HepG2 (cell line): Measurements from ENCODE around the gene BSND. TPM values are rescaled to one million over a fixed set of nuclear protein-coding genes. Genes with fewer than 3 reads are reported as not detected.
A peak's percentile ranks its signal among the peaks of the same experiment; 100 is the strongest.

Source experiments
- ETV5 ChIP-seq: IDR thresholded peaks from 2 replicates; pipeline ENCODE4 v1.6.1; 2018; ENCODE audit warnings: missing biosample characterization, missing genetic modification reagents, inconsistent platforms, borderline replicate concordance
- FOXK1 ChIP-seq: sonication (generic); formaldehyde crosslinking; IDR thresholded peaks from 2 replicates; pipeline ENCODE4 v1.4.0; 2020; ENCODE audit warnings: low read depth, missing genetic modification reagents, borderline replicate concordance
- GABPA ChIP-seq, 2 experiments: IDR thresholded peaks; 2 replicates each; pipeline ENCODE4 v1.6.1; 2011 to 2016; ENCODE audit warnings: low read depth in 2 of 2, low read length in 1 of 2, missing biosample characterization in 1 of 2, missing genetic modification characterization in 1 of 2
- GATAD2A ChIP-seq: IDR thresholded peaks from 2 replicates; pipeline ENCODE4 v1.6.1; 2016
- HOXD1 ChIP-seq: sonication (generic); formaldehyde crosslinking; IDR thresholded peaks from 2 replicates; pipeline ENCODE4 v1.5.0; 2020; ENCODE audit warnings: missing genetic modification reagents
- JARID2 ChIP-seq: sonication (generic); formaldehyde crosslinking; IDR thresholded peaks from 2 replicates; pipeline ENCODE4 v1.8.1; 2023; ENCODE audit warnings: missing genetic modification reagents, inconsistent platforms; ENCODE audit not compliant: insufficient replicate concordance
- MIER3 ChIP-seq: IDR thresholded peaks from 2 replicates; pipeline ENCODE4 v1.6.1; 2016; ENCODE audit warnings: missing compliant biosample characterization, borderline replicate concordance
- NR2C2 ChIP-seq: sonication (generic); formaldehyde crosslinking; IDR thresholded peaks from 2 replicates; pipeline ENCODE4 v1.4.0; 2020; ENCODE audit warnings: missing genetic modification reagents, mild to moderate bottlenecking, moderate library complexity, borderline replicate concordance
- NR2F6 ChIP-seq, 2 experiments: IDR thresholded peaks; 2 replicates each; pipeline ENCODE4 v1.6.1; 2016; ENCODE audit warnings: antibody characterized with exemption in 1 of 2, mild to moderate bottlenecking in 1 of 2
- PAWR ChIP-seq: sonication (generic); formaldehyde crosslinking; IDR thresholded peaks from 2 replicates; pipeline ENCODE4 v1.4.0; 2020; ENCODE audit warnings: missing genetic modification reagents, mild to moderate bottlenecking, borderline replicate concordance
- PPARG ChIP-seq: conservative IDR thresholded peaks from 2 replicates; pipeline ENCODE4 v1.6.1; 2016; ENCODE audit warnings: missing biosample characterization, missing genetic modification reagents
- SALL1 ChIP-seq: sonication (generic); formaldehyde crosslinking; IDR thresholded peaks from 2 replicates; pipeline ENCODE4 v1.8.0; 2022; ENCODE audit warnings: mild to moderate bottlenecking, missing genetic modification reagents
- SKI ChIP-seq: fragments of 450-650 bp; IDR thresholded peaks from one replicate; pipeline ENCODE4 v1.6.1; 2018; ENCODE audit warnings: mild to moderate bottlenecking; ENCODE audit not compliant: partially characterized antibody
- TAF15 ChIP-seq: fragments of 200-400 bp; formaldehyde crosslinking; IDR thresholded peaks from one replicate; pipeline ENCODE4 v1.6.1; 2018; ENCODE audit warnings: mild to moderate bottlenecking, low read depth, low read length; ENCODE audit not compliant: poor library complexity, severe bottlenecking
- TBX2 ChIP-seq: sonication (generic); formaldehyde crosslinking; IDR thresholded peaks from 2 replicates; pipeline ENCODE4 v1.5.0; 2020; ENCODE audit warnings: missing genetic modification reagents, mild to moderate bottlenecking, borderline replicate concordance
- ZBTB21 ChIP-seq: sonication (generic); formaldehyde crosslinking; IDR thresholded peaks from 2 replicates; pipeline ENCODE4 v1.4.0; 2020; ENCODE audit warnings: missing genetic modification reagents
- ZNF124 ChIP-seq: sonication (generic); formaldehyde crosslinking; IDR thresholded peaks from 2 replicates; pipeline ENCODE4 v1.4.0; 2020; ENCODE audit warnings: missing genetic modification reagents
- ZNF567 ChIP-seq: sonication (generic); formaldehyde crosslinking; IDR thresholded peaks from 2 replicates; pipeline ENCODE4 v1.8.1; 2023; ENCODE audit warnings: mild to moderate bottlenecking, missing genetic modification reagents, borderline replicate concordance
- ZNF605 ChIP-seq: sonication (generic); formaldehyde crosslinking; IDR thresholded peaks from 2 replicates; pipeline ENCODE4 v1.8.0; 2022; ENCODE audit warnings: mild to moderate bottlenecking, missing genetic modification reagents
- ZNF609 ChIP-seq: sonication (generic); formaldehyde crosslinking; IDR thresholded peaks from 2 replicates; pipeline ENCODE4 v1.4.0; 2020; ENCODE audit warnings: mild to moderate bottlenecking, missing genetic modification reagents, borderline replicate concordance
- polyA plus RNA-seq, 8 experiments: library from polyadenylated mRNA; depleted of rRNA in 3 of 8; stranded (reverse) in 7 of 8; unstranded in 1 of 8; fragments of >200 nt; fragmentation: Illumina TruSeq in 4 of 8; extraction: Trizol in 4 of 8; gene quantifications; 2 replicates each; pipeline versions ENCODE4 v1.2.1 to v1.2.3, GENCODE V29; 2011 to 2016; ENCODE audit warnings: low read depth in 4 of 8, missing spikeins in 1 of 8, mixed read lengths in 1 of 8; ENCODE audit not compliant: insufficient read depth in 1 of 8
- total RNA-seq, 5 experiments: library from RNA; depleted of rRNA; stranded (reverse); fragments of >200 nt; fragmentation: Illumina TruSeq; extraction: Trizol; gene quantifications; 2 replicates each; pipeline ENCODE4 v1.2.3, GENCODE V29; 2016; ENCODE audit warnings: low read depth in 1 of 5
- TF ChIP-seq, protein P1 (sequence below): sonication (generic); formaldehyde crosslinking; IDR thresholded peaks from 2 replicates; pipeline ENCODE4 v1.4.0; 2020; ENCODE audit warnings: missing genetic modification reagents, borderline replicate concordance
- TF ChIP-seq, protein P2 (sequence below): sonication (generic); formaldehyde crosslinking; IDR thresholded peaks from 2 replicates; pipeline ENCODE4 v1.5.1; 2020; ENCODE audit warnings: missing genetic modification reagents, mild to moderate bottlenecking, borderline replicate concordance

Gene BSND
- total and polyA plus RNA-seq, 2 of the 13 experiments (the other 11 are each of a cell fraction or from before 2014, with no cell fraction given) = not detected

- TF ChIP-seq, protein P1, sequence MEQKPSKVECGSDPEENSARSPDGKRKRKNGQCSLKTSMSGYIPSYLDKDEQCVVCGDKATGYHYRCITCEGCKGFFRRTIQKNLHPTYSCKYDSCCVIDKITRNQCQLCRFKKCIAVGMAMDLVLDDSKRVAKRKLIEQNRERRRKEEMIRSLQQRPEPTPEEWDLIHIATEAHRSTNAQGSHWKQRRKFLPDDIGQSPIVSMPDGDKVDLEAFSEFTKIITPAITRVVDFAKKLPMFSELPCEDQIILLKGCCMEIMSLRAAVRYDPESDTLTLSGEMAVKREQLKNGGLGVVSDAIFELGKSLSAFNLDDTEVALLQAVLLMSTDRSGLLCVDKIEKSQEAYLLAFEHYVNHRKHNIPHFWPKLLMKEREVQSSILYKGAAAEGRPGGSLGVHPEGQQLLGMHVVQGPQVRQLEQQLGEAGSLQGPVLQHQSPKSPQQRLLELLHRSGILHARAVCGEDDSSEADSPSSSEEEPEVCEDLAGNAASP (CRISPR knock-in tag) = no peak
- TF ChIP-seq ZNF124 (CRISPR knock-in tag) (no peak), PAWR (no peak), ZBTB21 (CRISPR knock-in tag) (no peak), PPARG (no peak), GABPA (IDR thresholded peaks at IDR 0.05; ENCODE audit: low read depth, low read length) (no peak), GABPA (CRISPR knock-in tag; IDR thresholded peaks at IDR 0.05; ENCODE audit: low read depth) (peak; percentile 48), SALL1 (CRISPR knock-in tag) (no peak), TAF15 (no peak), SKI (no peak), ZNF609 (CRISPR knock-in tag) (peak; percentile 29; the same call in 1 of the 2 replicates), MIER3 (0 out of 2 replicates have a peak, but pooled peaks have one; percentile 26), ETV5 (CRISPR knock-in tag) (peak; percentile 43; the same call in 1 of the 2 replicates), JARID2 (no peak), NR2F6 (IDR thresholded peaks at IDR 0.05) (peak; percentile 64), NR2F6 (CRISPR knock-in tag; IDR thresholded peaks at IDR 0.05) (peak; percentile 32; the same call in 1 of the 2 replicates), NR2C2 (CRISPR knock-in tag) (peak; percentile 32; the same call in 1 of the 2 replicates), HOXD1 (CRISPR knock-in tag) (no peak), GATAD2A (CRISPR knock-in tag) (peak; percentile 31; the same call in 1 of the 2 replicates), FOXK1 (CRISPR knock-in tag) (no peak), TBX2 (CRISPR knock-in tag) (peak; percentile 33; the same call in 1 of the 2 replicates), ZNF567 (CRISPR knock-in tag) (no peak), ZNF605 (CRISPR knock-in tag) (no peak)
- TF ChIP-seq, protein P2, sequence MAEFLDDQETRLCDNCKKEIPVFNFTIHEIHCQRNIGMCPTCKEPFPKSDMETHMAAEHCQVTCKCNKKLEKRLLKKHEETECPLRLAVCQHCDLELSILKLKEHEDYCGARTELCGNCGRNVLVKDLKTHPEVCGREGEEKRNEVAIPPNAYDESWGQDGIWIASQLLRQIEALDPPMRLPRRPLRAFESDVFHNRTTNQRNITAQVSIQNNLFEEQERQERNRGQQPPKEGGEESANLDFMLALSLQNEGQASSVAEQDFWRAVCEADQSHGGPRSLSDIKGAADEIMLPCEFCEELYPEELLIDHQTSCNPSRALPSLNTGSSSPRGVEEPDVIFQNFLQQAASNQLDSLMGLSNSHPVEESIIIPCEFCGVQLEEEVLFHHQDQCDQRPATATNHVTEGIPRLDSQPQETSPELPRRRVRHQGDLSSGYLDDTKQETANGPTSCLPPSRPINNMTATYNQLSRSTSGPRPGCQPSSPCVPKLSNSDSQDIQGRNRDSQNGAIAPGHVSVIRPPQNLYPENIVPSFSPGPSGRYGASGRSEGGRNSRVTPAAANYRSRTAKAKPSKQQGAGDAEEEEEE (CRISPR knock-in tag) = no peak
Measured at GRCh38 chr1:55035904-55036303, 37.2 kb downstream of the BSND start (continued).
